ENCODE measurements around the gene PRKCZ.

PRKCZ gene

GRCh38 chr1:2179283-2180013 lies 129.2 kb downstream of the PRKCZ start:
- no peak for DNase-seq

GRCh38 chr1:2180297-2181245 lies 130.4 kb downstream of the PRKCZ start:
- DNase-seq = no peak

GRCh38 chr1:2181271-2181670 lies 131.1 kb downstream of the PRKCZ start:
- no peak for DNase-seq

- no peak for DNase-seq
These were observed 131.5 kb downstream of the PRKCZ start for GRCh38 chr1:2181752-2182151.

- no peak for DNase-seq
These were observed 132.2 kb downstream of the PRKCZ start for GRCh38 chr1:2182376-2182775.

- no peak for DNase-seq
These were observed 133.7 kb downstream of the PRKCZ start for GRCh38 chr1:2183937-2184334.

- DNase-seq = no peak
These were observed 134.3 kb downstream of the PRKCZ start for GRCh38 chr1:2184531-2184930.

- DNase-seq = no peak
These were observed 134.7 kb downstream of the PRKCZ start for GRCh38 chr1:2184934-2185333.

- no peak for DNase-seq
These were observed 136.0 kb downstream of the PRKCZ start for GRCh38 chr1:2185880-2186855.

- DNase-seq = no peak
These were observed 136.7 kb downstream of the PRKCZ start for GRCh38 chr1:2186901-2187300.

GRCh38 chr1:2187619-2188018 lies 137.4 kb downstream of the PRKCZ start:
- DNase-seq = no peak

GRCh38 chr1:2188336-2188735 lies 138.1 kb downstream of the PRKCZ start:
- DNase-seq = no peak

- peak; percentile 92 for DNase-seq
These were observed 139.5 kb downstream of the PRKCZ start for GRCh38 chr1:2189459-2190425.

GRCh38 chr1:2190491-2190976 lies 140.3 kb downstream of the PRKCZ start:
- no peak for DNase-seq

- DNase-seq = no peak
These were observed 142.1 kb downstream of the PRKCZ start for GRCh38 chr1:2192031-2192995.

- peak; percentile 52 for DNase-seq
These were observed 143.5 kb downstream of the PRKCZ start for GRCh38 chr1:2193514-2194281.

- DNase-seq = no peak
These were observed 144.2 kb downstream of the PRKCZ start, which contains the start of gene FAAP20 for GRCh38 chr1:2194319-2194897. Gene FAAP20, minus strand, starts transcription at chr1:2194772. Its CDS starts 23 bp downstream, at chr1:2194749.
